GM23338 (cell line): Measurements from ENCODE around the gene ZNF853.

Experiments
- CREB1 ChIP-seq: fragments of 250-450 bp; sonication (Bioruptor Pico); IDR thresholded peaks from 2 replicates; pipeline ENCODE4 v1.5.0; 2020; ENCODE audit warnings: low read depth, mild to moderate bottlenecking, moderate library complexity
- CTCF ChIP-seq, 2 experiments: fragments of 200-600 bp in 1 of 2; sonication (generic) in 1 of 2; conservative IDR thresholded peaks; 2 replicates each; pipeline versions ENCODE4 v1.5.1 to v1.6.1; 2016 to 2017; ENCODE audit warnings: antibody characterized with exemption in 2 of 2, low read depth in 2 of 2, mild to moderate bottlenecking in 2 of 2, moderate library complexity in 1 of 2
- EZH2 ChIP-seq: fragments of 200-600 bp; sonication (generic); IDR thresholded peaks from one replicate; pipeline ENCODE4 v1.8.0; 2017; ENCODE audit warnings: antibody characterized with exemption, mild to moderate bottlenecking, low read depth; ENCODE audit not compliant: unreplicated experiment
- EZH2phosphoT487 ChIP-seq: fragments of 200-600 bp; sonication (generic); IDR thresholded peaks from one replicate; pipeline ENCODE4 v1.8.1; 2018; ENCODE audit warnings: antibody characterized with exemption; ENCODE audit not compliant: unreplicated experiment
- JUNB ChIP-seq: IDR thresholded peaks from one replicate; pipeline ENCODE4 v1.6.1; 2016; ENCODE audit warnings: antibody characterized with exemption; ENCODE audit not compliant: unreplicated experiment
- POLR2AphosphoS5 ChIP-seq: IDR thresholded peaks from 2 replicates; pipeline ENCODE4 v1.6.1; 2016; ENCODE audit warnings: antibody characterized with exemption, low read depth
- REST ChIP-seq: IDR thresholded peaks from one replicate; pipeline ENCODE4 v1.6.1; 2018; ENCODE audit warnings: antibody characterized with exemption; ENCODE audit not compliant: unreplicated experiment
- TF ChIP-seq, protein P1 (sequence below): fragments of 250-450 bp; sonication (Bioruptor Pico); IDR thresholded peaks from 2 replicates; pipeline ENCODE4 v1.5.0; 2020; ENCODE audit warnings: mild to moderate bottlenecking, moderate library complexity

GRCh38 chr7:6639627-6640026, 24.2 kb downstream of the ZNF853 start:
- TF ChIP-seq CTCF (conservative IDR thresholded peaks at IDR 0.05; ENCODE audit: low read depth in 2 of 2) (no peak), EZH2 (no peak), REST (no peak), POLR2AphosphoS5 (no peak), EZH2phosphoT487 (no peak), CREB1 (CRISPR knock-in tag) (no peak), JUNB (no peak)
- TF ChIP-seq, protein P1, sequence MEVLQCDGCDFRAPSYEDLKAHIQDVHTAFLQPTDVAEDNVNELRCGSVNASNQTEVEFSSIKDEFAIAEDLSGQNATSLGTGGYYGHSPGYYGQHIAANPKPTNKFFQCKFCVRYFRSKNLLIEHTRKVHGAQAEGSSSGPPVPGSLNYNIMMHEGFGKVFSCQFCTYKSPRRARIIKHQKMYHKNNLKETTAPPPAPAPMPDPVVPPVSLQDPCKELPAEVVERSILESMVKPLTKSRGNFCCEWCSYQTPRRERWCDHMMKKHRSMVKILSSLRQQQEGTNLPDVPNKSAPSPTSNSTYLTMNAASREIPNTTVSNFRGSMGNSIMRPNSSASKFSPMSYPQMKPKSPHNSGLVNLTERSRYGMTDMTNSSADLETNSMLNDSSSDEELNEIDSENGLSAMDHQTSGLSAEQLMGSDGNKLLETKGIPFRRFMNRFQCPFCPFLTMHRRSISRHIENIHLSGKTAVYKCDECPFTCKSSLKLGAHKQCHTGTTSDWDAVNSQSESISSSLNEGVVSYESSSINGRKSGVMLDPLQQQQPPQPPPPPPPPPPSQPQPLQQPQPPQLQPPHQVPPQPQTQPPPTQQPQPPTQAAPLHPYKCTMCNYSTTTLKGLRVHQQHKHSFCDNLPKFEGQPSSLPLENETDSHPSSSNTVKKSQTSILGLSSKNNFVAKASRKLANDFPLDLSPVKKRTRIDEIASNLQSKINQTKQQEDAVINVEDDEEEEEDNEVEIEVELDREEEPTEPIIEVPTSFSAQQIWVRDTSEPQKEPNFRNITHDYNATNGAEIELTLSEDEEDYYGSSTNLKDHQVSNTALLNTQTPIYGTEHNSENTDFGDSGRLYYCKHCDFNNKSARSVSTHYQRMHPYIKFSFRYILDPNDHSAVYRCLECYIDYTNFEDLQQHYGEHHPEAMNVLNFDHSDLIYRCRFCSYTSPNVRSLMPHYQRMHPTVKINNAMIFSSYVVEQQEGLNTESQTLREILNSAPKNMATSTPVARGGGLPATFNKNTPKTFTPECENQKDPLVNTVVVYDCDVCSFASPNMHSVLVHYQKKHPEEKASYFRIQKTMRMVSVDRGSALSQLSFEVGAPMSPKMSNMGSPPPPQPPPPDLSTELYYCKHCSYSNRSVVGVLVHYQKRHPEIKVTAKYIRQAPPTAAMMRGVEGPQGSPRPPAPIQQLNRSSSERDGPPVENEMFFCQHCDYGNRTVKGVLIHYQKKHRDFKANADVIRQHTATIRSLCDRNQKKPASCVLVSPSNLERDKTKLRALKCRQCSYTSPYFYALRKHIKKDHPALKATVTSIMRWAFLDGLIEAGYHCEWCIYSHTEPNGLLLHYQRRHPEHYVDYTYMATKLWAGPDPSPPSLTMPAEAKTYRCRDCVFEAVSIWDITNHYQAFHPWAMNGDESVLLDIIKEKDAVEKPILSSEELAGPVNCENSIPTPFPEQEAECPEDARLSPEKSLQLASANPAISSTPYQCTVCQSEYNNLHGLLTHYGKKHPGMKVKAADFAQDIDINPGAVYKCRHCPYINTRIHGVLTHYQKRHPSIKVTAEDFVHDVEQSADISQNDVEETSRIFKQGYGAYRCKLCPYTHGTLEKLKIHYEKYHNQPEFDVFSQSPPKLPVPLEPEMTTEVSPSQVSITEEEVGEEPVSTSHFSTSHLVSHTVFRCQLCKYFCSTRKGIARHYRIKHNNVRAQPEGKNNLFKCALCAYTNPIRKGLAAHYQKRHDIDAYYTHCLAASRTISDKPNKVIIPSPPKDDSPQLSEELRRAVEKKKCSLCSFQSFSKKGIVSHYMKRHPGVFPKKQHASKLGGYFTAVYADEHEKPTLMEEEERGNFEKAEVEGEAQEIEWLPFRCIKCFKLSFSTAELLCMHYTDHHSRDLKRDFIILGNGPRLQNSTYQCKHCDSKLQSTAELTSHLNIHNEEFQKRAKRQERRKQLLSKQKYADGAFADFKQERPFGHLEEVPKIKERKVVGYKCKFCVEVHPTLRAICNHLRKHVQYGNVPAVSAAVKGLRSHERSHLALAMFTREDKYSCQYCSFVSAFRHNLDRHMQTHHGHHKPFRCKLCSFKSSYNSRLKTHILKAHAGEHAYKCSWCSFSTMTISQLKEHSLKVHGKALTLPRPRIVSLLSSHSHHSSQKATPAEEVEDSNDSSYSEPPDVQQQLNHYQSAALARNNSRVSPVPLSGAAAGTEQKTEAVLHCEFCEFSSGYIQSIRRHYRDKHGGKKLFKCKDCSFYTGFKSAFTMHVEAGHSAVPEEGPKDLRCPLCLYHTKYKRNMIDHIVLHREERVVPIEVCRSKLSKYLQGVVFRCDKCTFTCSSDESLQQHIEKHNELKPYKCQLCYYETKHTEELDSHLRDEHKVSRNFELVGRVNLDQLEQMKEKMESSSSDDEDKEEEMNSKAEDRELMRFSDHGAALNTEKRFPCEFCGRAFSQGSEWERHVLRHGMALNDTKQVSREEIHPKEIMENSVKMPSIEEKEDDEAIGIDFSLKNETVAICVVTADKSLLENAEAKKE (CRISPR knock-in tag), result no peak
